Measurements from ENCODE around the gene SLC16A4. TPM values are rescaled to one million over a fixed set of nuclear protein-coding genes. Genes with fewer than 3 reads are reported as not detected.

The SLC16A4 gene
- total RNA-seq, 4 donors from 2014 or later, result 8.0 to 16.6 (median 15.1) TPM

GRCh38 chr1:110350360-110350759 is 40.5 kb downstream of the SLC16A4 start:
- Histone ChIP-seq H3K9me3 (no peaks in the 10 kb centered on the region), H3K4me3 (no peak overlapping the region), H3K27me3 (no peaks in the 10 kb centered on the region), H3K36me3 (peaks cover 0 to 18% (median 0%) of the 10 kb centered on the region in 3 donors), H3K4me1 (peaks cover 0 to 69% (median 38%) of the 10 kb centered on the region in 4 donors), H3K27ac (no peak overlapping the region)
- DNase-seq (ENCODE audit: low spot score in 2 of 2), result no peak
- WGBS, 2 donors, result 73 to 80% methylated on average over 2 of the region's 2 CpGs
- TF ChIP-seq POLR2A (IDR thresholded peaks at IDR 0.05) (no peak), EP300 (IDR thresholded peaks at IDR 0.05) (no peak), CTCF (IDR thresholded peaks at IDR 0.05) (no peak)

DNA sequence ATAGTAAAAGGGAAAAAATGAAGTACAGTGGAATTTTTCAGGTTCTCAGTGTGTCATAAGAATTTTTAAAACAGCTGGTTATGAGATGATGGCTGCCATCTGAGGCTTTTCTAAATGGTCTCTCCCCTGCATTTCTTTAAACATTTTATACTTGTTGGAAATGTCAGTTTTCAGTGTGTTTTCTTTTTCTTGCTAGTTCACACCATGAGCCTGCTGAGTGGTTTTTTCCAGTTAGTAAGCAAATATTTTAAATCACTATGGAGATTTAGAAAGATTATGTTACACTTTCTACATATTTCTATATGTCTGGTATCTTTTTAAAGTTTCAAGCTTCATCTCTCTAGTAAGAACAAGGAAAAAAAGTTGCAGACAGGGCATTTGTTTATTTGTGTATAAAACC is 42.1 kb downstream of the SLC16A4 start:
- DNase-seq (ENCODE audit: low spot score in 2 of 2), result no peak
- TF ChIP-seq POLR2A (IDR thresholded peaks at IDR 0.05) (no peak), CTCF (IDR thresholded peaks at IDR 0.05) (no peak)
- H3K4me3 ChIP-seq, result no peak overlapping the region
- no peak overlapping the region for H3K27ac ChIP-seq
- H3K9me3 ChIP-seq, result no peaks in the 10 kb centered on the region
- peaks cover 0 to 20% (median 0%) of the 10 kb centered on the region in 3 donors for H3K36me3 ChIP-seq
- H3K4me1 ChIP-seq, result peaks cover 0 to 76% (median 40%) of the 10 kb centered on the region in 4 donors
- no peaks in the 10 kb centered on the region for H3K27me3 ChIP-seq

- peaks cover 0 to 81% (median 45%) of the 10 kb centered on the region in 4 donors for H3K4me1 ChIP-seq
- WGBS, 2 donors, result 27 to 28% methylated on average over 2 of the region's 2 CpGs
- TF ChIP-seq CTCF (IDR thresholded peaks at IDR 0.05), result no peak
- no peak for TF ChIP-seq POLR2A (IDR thresholded peaks at IDR 0.05)
- TF ChIP-seq EP300 (IDR thresholded peaks at IDR 0.05), result no peak
- DNase-seq (ENCODE audit: low spot score in 2 of 2), result no peak
- H3K9me3 ChIP-seq, result no peaks in the 10 kb centered on the region
- H3K27me3 ChIP-seq, result no peaks in the 10 kb centered on the region
- no peak overlapping the region for H3K4me3 ChIP-seq
- H3K27ac ChIP-seq, result no peak overlapping the region
- peaks cover 0 to 18% (median 0%) of the 10 kb centered on the region in 3 donors for H3K36me3 ChIP-seq
Measured at GRCh38 chr1:110348050-110348449, 42.8 kb downstream of the SLC16A4 start.

GRCh38 chr1:110347182-110347893 is 43.5 kb downstream of the SLC16A4 start:
- no peak overlapping the region for H3K4me3 ChIP-seq
- H3K27me3 ChIP-seq, result no peaks in the 10 kb centered on the region
- peaks cover 0 to 16% (median 0%) of the 10 kb centered on the region in 3 donors for H3K36me3 ChIP-seq
- 70 to 79% methylated on average over 14 of the region's 14 CpGs for WGBS, 2 donors
- H3K4me1 ChIP-seq, result peaks cover 0 to 88% (median 52%) of the 10 kb centered on the region in 4 donors
- H3K9me3 ChIP-seq, result no peaks in the 10 kb centered on the region
- no peak overlapping the region for H3K27ac ChIP-seq
- no peak for DNase-seq (ENCODE audit: low spot score in 2 of 2)
- no peak for TF ChIP-seq CTCF (IDR thresholded peaks at IDR 0.05)
- TF ChIP-seq POLR2A (IDR thresholded peaks at IDR 0.05), result no peak
- TF ChIP-seq EP300 (IDR thresholded peaks at IDR 0.05), result no peak

GRCh38 chr1:110346690-110347089 is 44.1 kb downstream of the SLC16A4 start:
- H3K36me3 ChIP-seq, result peaks cover 0 to 21% (median 0%) of the 10 kb centered on the region in 3 donors
- no peak for TF ChIP-seq POLR2A (IDR thresholded peaks at IDR 0.05)
- TF ChIP-seq EP300 (IDR thresholded peaks at IDR 0.05), result no peak
- TF ChIP-seq CTCF (IDR thresholded peaks at IDR 0.05), result no peak
- no peak overlapping the region for H3K4me3 ChIP-seq
- 56 to 58% methylated on average over 9 of the region's 9 CpGs for WGBS, 2 donors
- H3K27me3 ChIP-seq, result no peaks in the 10 kb centered on the region
- H3K9me3 ChIP-seq, result no peaks in the 10 kb centered on the region
- DNase-seq (ENCODE audit: low spot score in 2 of 2), result no peak
- peaks cover 0 to 91% (median 58%) of the 10 kb centered on the region in 4 donors for H3K4me1 ChIP-seq
- H3K27ac ChIP-seq, result no peak overlapping the region

Data from tibial nerve (tissue), 4 donors.